GM12864 (cell line): ENCODE measurements around the gene LRRC8C.
"Not testable (repeated sequence)": the region's sequence is repeated elsewhere in the genome, so short reads cannot be mapped to it uniquely, and the experiment has no call there.

Source experiments
- DNase-seq: peaks from one replicate; pipeline ENCODE4 v3.0.0-alpha.2; 2011; ENCODE audit warnings: low read depth
- H3K4me3 ChIP-seq: 2 replicates; pipeline ENCODE4 v1.5.1; 2011; ENCODE audit warnings: mild to moderate bottlenecking, low read depth, low read length, control low read depth
- CTCF ChIP-seq: IDR thresholded peaks from 2 replicates; pipeline ENCODE4 v1.5.1; 2011; ENCODE audit warnings: low read depth, mild to moderate bottlenecking, moderate library complexity, low read length, control low read depth, inconsistent platforms; ENCODE audit errors: missing control alignments

The LRRC8C gene

GRCh38 chr1:89632657-89633247 lies at the start of gene LRRC8C:
Gene LRRC8C, plus strand, starts transcription at chr1:89633120. Its CDS starts 53,354 bp downstream, at chr1:89686474.
- H3K4me3 ChIP-seq: peak within 1 kb of the TSS; percentile 83
- DNase-seq: no peak
- TF ChIP-seq CTCF: peak; percentile 57

- no peak for TF ChIP-seq CTCF
- H3K4me3 ChIP-seq: no peak overlapping the region
- no peak for DNase-seq
These were observed 48.7 kb upstream of the LRRC8C start for GRCh38 chr1:89584211-89584610.

- no peak for TF ChIP-seq CTCF
- no peak overlapping the region for H3K4me3 ChIP-seq
- no peak for DNase-seq
These were observed 48.1 kb upstream of the LRRC8C start for GRCh38 chr1:89584781-89585180.

GRCh38 chr1:89587729-89588161 lies 45.2 kb upstream of the LRRC8C start:
- no peak overlapping the region for H3K4me3 ChIP-seq
- DNase-seq: no peak
- no peak for TF ChIP-seq CTCF

GRCh38 chr1:89588480-89588879 lies 44.4 kb upstream of the LRRC8C start:
- TF ChIP-seq CTCF: no peak
- no peak overlapping the region for H3K4me3 ChIP-seq
- DNase-seq: no peak

- DNase-seq: no peak
- H3K4me3 ChIP-seq: no peak overlapping the region
- no peak for TF ChIP-seq CTCF
These were observed 43.4 kb upstream of the LRRC8C start for GRCh38 chr1:89589515-89589914.

- no peak for TF ChIP-seq CTCF
- no peak for DNase-seq
These were observed 42.4 kb upstream of the LRRC8C start for GRCh38 chr1:89590341-89591080.

GRCh38 chr1:89592861-89593302 lies 40.0 kb upstream of the LRRC8C start:
- not testable (repeated sequence) for H3K4me3 ChIP-seq, DNase-seq

More at GRCh38 chr1:89590341-89591080, 42.4 kb upstream of the LRRC8C start:
- H3K4me3 ChIP-seq: no peak overlapping the region
